Neural cell (in vitro differentiated cells): Measurements from ENCODE around the gene ZNF394.

Experiments
- EP300 ChIP-seq: fragments of 450-650 bp; conservative IDR thresholded peaks from 2 replicates; pipeline ENCODE4 v1.6.1; 2014; ENCODE audit warnings: antibody characterized with exemption, mild to moderate bottlenecking, moderate library complexity; ENCODE audit not compliant: poor library complexity, severe bottlenecking
- EZH2 ChIP-seq: fragments of 200-600, 300-800 bp; shearing (Covaris generic), sonication (generic); IDR thresholded peaks from 2 replicates; pipeline ENCODE4 v1.6.1; 2014; ENCODE audit warnings: antibody characterized with exemption, low read length, borderline replicate concordance, mild to moderate bottlenecking; ENCODE audit not compliant: insufficient read depth, poor library complexity, severe bottlenecking
- MXI1 ChIP-seq: fragments of 450-650 bp; conservative IDR thresholded peaks from 2 replicates; pipeline ENCODE4 v1.6.1; 2014; ENCODE audit warnings: antibody characterized with exemption, mild to moderate bottlenecking; ENCODE audit not compliant: poor library complexity, severe bottlenecking
- POLR2AphosphoS5 ChIP-seq: IDR thresholded peaks from 2 replicates; pipeline ENCODE4 v1.6.1; 2012
- RAD21 ChIP-seq: fragments of 450-650 bp; conservative IDR thresholded peaks from 2 replicates; pipeline ENCODE4 v1.6.1; 2014; ENCODE audit warnings: antibody characterized with exemption, mild to moderate bottlenecking, moderate library complexity
- SMC3 ChIP-seq: fragments of 450-650 bp; conservative IDR thresholded peaks from 2 replicates; pipeline ENCODE4 v1.6.1; 2014; ENCODE audit warnings: antibody characterized with exemption, mild to moderate bottlenecking, moderate library complexity; ENCODE audit not compliant: poor library complexity
- TAF1 ChIP-seq: IDR thresholded peaks from 2 replicates; pipeline ENCODE4 v1.6.1; 2012; ENCODE audit warnings: low read depth
- TF ChIP-seq, protein P1 (sequence below): fragments of 450-650 bp; IDR thresholded peaks from 2 replicates; pipeline ENCODE4 v1.5.1; 2014; ENCODE audit warnings: antibody characterized with exemption, mild to moderate bottlenecking, moderate library complexity; ENCODE audit not compliant: poor library complexity, severe bottlenecking
- TF ChIP-seq, protein P2 (sequence below): IDR thresholded peaks from 2 replicates; pipeline ENCODE4 v1.6.1; 2012; ENCODE audit warnings: borderline replicate concordance

DNA sequence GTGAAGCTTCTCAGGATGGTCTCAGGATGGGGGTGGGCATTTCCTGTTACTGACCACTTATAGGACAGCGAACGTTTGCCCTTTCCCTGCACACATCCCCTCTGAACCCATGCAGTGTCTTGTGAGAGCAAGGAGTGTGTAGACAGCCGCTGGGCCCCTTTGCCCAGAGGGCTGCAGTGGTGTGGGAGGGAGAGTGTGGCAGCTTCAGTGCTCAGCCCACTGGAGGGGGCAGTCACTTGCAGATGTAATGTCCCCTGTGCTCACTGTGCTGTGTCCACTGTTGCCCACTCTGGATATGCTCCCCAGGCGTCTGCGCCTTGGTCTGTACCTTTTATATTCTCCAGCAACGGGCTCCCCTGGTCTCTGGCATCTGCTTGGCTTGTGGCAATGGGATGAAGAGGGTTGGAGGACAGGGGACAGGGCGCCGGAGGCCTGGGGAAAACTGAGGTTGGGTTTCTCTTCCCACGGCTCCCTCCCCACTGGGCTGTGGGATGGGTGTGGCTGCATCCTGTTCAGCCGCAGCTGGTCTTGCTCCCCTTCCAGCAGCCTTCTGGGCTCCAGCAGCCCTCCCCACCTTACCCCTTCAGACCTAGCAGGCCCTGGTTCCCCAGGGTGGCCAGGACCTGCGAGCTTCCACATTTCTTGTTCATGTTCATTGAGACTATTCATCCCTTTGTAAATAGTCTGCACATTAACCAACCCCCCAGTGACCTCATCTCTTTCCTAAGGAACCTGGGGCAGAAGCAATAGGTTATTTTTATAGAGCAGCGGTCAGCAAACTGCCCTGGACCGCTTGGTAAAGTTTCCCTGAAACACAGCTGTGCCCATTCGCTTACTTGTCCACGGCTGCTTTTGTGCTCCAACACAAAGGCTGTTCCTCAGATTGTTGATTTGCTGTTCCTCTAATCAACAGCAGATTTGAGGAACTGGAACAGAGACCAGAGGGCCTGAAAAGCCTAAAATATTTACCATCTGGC is 21.3 kb downstream of the ZNF394 start:
- TF ChIP-seq, protein P1, sequence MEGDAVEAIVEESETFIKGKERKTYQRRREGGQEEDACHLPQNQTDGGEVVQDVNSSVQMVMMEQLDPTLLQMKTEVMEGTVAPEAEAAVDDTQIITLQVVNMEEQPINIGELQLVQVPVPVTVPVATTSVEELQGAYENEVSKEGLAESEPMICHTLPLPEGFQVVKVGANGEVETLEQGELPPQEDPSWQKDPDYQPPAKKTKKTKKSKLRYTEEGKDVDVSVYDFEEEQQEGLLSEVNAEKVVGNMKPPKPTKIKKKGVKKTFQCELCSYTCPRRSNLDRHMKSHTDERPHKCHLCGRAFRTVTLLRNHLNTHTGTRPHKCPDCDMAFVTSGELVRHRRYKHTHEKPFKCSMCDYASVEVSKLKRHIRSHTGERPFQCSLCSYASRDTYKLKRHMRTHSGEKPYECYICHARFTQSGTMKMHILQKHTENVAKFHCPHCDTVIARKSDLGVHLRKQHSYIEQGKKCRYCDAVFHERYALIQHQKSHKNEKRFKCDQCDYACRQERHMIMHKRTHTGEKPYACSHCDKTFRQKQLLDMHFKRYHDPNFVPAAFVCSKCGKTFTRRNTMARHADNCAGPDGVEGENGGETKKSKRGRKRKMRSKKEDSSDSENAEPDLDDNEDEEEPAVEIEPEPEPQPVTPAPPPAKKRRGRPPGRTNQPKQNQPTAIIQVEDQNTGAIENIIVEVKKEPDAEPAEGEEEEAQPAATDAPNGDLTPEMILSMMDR, result no peak
- TF ChIP-seq, protein P2, sequence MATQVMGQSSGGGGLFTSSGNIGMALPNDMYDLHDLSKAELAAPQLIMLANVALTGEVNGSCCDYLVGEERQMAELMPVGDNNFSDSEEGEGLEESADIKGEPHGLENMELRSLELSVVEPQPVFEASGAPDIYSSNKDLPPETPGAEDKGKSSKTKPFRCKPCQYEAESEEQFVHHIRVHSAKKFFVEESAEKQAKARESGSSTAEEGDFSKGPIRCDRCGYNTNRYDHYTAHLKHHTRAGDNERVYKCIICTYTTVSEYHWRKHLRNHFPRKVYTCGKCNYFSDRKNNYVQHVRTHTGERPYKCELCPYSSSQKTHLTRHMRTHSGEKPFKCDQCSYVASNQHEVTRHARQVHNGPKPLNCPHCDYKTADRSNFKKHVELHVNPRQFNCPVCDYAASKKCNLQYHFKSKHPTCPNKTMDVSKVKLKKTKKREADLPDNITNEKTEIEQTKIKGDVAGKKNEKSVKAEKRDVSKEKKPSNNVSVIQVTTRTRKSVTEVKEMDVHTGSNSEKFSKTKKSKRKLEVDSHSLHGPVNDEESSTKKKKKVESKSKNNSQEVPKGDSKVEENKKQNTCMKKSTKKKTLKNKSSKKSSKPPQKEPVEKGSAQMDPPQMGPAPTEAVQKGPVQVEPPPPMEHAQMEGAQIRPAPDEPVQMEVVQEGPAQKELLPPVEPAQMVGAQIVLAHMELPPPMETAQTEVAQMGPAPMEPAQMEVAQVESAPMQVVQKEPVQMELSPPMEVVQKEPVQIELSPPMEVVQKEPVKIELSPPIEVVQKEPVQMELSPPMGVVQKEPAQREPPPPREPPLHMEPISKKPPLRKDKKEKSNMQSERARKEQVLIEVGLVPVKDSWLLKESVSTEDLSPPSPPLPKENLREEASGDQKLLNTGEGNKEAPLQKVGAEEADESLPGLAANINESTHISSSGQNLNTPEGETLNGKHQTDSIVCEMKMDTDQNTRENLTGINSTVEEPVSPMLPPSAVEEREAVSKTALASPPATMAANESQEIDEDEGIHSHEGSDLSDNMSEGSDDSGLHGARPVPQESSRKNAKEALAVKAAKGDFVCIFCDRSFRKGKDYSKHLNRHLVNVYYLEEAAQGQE, result no peak
- no peak for TF ChIP-seq RAD21
- TF ChIP-seq EP300, result no peak
- no peak for TF ChIP-seq EZH2
- no peak for TF ChIP-seq POLR2AphosphoS5
- TF ChIP-seq SMC3, result no peak
- no peak for TF ChIP-seq TAF1
- TF ChIP-seq MXI1, result no peak
